ENCODE results near the gene HOXA2. TPM values are rescaled to one million over a fixed set of nuclear protein-coding genes. Genes with fewer than 3 reads are reported as not detected.

The HOXA2 gene
- total and polyA plus RNA-seq, 2 of the 8 experiments (the other 6 are each of a cell fraction or from before 2014, with no cell fraction given), result not detected

DNA sequence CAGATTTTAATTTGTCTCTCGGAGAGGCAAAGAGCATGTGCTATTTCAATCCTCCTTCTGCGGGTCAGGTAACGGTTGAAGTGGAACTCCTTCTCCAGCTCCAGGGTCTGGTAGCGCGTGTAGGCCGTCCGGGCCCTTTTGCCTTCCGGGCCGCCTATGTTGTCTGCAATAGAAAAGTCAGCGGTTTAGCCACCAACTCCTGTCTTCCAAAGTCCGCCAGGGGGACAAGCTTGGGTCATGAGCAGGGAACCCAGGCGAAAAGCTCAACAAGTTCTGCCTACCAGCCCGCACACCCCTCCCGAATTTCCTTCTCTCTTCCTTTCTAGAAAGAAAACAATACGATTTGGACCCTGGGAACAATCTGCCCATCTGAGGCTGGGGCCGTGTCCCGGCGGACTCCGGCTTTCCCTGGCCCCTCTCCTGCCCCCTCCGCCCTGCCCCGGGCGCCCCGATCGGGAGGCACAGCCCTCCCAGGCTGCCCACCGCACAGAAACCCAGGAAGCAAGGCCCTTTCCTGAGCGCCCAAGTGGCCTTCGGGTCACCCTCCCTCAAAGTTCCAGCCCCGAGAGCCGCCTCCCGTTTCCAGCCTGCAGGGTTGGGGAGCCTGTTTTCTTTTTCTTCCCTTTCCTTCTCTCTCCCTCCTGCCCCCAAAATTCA, 39.6 kb upstream of the HOXA2 start (continued):
- TF ChIP-seq CTCF (IDR thresholded peaks at IDR 0.05; ENCODE audit: control extremely low read depth in 1 of 3, insufficient read depth in 1 of 3, low read depth in 1 of 3, low read length in 3 of 3) (peak in 2 of 3 experiments; percentile 25 to 27; a peak in 2 of 4 replicates), KDM1A (IDR thresholded peaks at IDR 0.05; ENCODE audit: borderline replicate concordance, low read length) (no peak), SIX5 (IDR thresholded peaks at IDR 0.05; ENCODE audit: low read depth, low read length) (no peak), SUZ12 (IDR thresholded peaks at IDR 0.05; ENCODE audit: low read length) (peak; percentile 58), TCF12 (IDR thresholded peaks at IDR 0.05; ENCODE audit: low read depth, low read length) (no peak), SIRT6 (IDR thresholded peaks at IDR 0.05; ENCODE audit: low read length) (no peak), POU5F1 (IDR thresholded peaks at IDR 0.05; ENCODE audit: low read depth, low read length) (no peak), GABPA (IDR thresholded peaks at IDR 0.05; ENCODE audit: borderline replicate concordance, insufficient read depth, low read length) (no peak), EGR1 (IDR thresholded peaks at IDR 0.05; ENCODE audit: borderline replicate concordance, low read depth, low read length) (no peak), RAD21 (IDR thresholded peaks at IDR 0.05 in 1 of 2, conservative IDR thresholded peaks at IDR 0.05 in 1 of 2; ENCODE audit: low read depth in 2 of 2, low read length in 2 of 2) (peak; percentile 7 to 19; a peak in 2 of 4 replicates), SIN3A (conservative IDR thresholded peaks at IDR 0.05 in 1 of 2, IDR thresholded peaks at IDR 0.05 in 1 of 2; ENCODE audit: low read depth in 1 of 2, low read length in 2 of 2) (no peak), TAF7 (optimal IDR thresholded peaks at IDR 0.05; ENCODE audit: borderline replicate concordance, low read depth, low read length) (no peak), MAFK (IDR thresholded peaks at IDR 0.05; ENCODE audit: low read depth, low read length) (no peak), RFX5 (IDR thresholded peaks at IDR 0.05; ENCODE audit: borderline replicate concordance, low read depth, low read length) (no peak), GTF2F1 (IDR thresholded peaks at IDR 0.05; ENCODE audit: borderline replicate concordance, low read depth, low read length) (no peak), EZH2 (IDR thresholded peaks at IDR 0.05; ENCODE audit: low read depth, low read length, severe bottlenecking) (peak; percentile 88), RBBP5 (IDR thresholded peaks at IDR 0.05; ENCODE audit: borderline replicate concordance, low read depth, low read length) (no peak), JUND (IDR thresholded peaks at IDR 0.05; ENCODE audit: low read length) (no peak), SRF (IDR thresholded peaks at IDR 0.05; ENCODE audit: low read depth, low read length) (no peak)
- TF ChIP-seq, protein P1, sequence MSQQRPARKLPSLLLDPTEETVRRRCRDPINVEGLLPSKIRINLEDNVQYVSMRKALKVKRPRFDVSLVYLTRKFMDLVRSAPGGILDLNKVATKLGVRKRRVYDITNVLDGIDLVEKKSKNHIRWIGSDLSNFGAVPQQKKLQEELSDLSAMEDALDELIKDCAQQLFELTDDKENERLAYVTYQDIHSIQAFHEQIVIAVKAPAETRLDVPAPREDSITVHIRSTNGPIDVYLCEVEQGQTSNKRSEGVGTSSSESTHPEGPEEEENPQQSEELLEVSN (IDR thresholded peaks at IDR 0.05), result no peak
